CD4-positive, alpha-beta T cell treated with Interleukin-10 for 1 hour (primary cell): Measurements from ENCODE around the gene GRAMD1B.

Source experiments
- DNase-seq: peaks from one replicate; pipeline ENCODE4 v3.0.0-alpha.2; 2020

Gene GRAMD1B

GRCh38 chr11:123429913-123430720, at the start of gene GRAMD1B:
TSS of gene GRAMD1B (plus strand) at chr11:123430269. CDS start at chr11:123430793, 524 bp downstream.
- DNase-seq = peak; percentile 74

GRCh38 chr11:123381149-123381548, 48.9 kb upstream of the GRAMD1B start:
- no peak for DNase-seq

- peak; percentile 11 for DNase-seq
These were observed 48.1 kb upstream of the GRAMD1B start for GRCh38 chr11:123381817-123382554.

GRCh38 chr11:123382555-123383074, 47.5 kb upstream of the GRAMD1B start:
- DNase-seq = no peak

GRCh38 chr11:123384116-123384515, 46.0 kb upstream of the GRAMD1B start:
- no peak for DNase-seq

- DNase-seq = no peak
These were observed 43.1 kb upstream of the GRAMD1B start for GRCh38 chr11:123386796-123387510.

- DNase-seq = no peak
These were observed 41.4 kb upstream of the GRAMD1B start for GRCh38 chr11:123388640-123389039.

- DNase-seq = no peak
These were observed 39.9 kb upstream of the GRAMD1B start for GRCh38 chr11:123390146-123390545.

GRCh38 chr11:123391646-123392348, 38.3 kb upstream of the GRAMD1B start:
- DNase-seq = no peak

- no peak for DNase-seq
These were observed 37.6 kb upstream of the GRAMD1B start for GRCh38 chr11:123392431-123392830.

GRCh38 chr11:123392844-123393243, 37.2 kb upstream of the GRAMD1B start:
- no peak for DNase-seq

- DNase-seq = no peak
These were observed 36.6 kb upstream of the GRAMD1B start for GRCh38 chr11:123393312-123393927.

GRCh38 chr11:123404676-123405075, 25.4 kb upstream of the GRAMD1B start:
- DNase-seq = no peak

GRCh38 chr11:123405123-123405592, 24.9 kb upstream of the GRAMD1B start:
- no peak for DNase-seq

- no peak for DNase-seq
These were observed 23.5 kb upstream of the GRAMD1B start for GRCh38 chr11:123406441-123407129.

GRCh38 chr11:123407130-123407995, 22.7 kb upstream of the GRAMD1B start:
- DNase-seq = peak; percentile 72

- DNase-seq = no peak
These were observed 22.0 kb upstream of the GRAMD1B start for GRCh38 chr11:123407996-123408597.

- no peak for DNase-seq
These were observed 21.2 kb upstream of the GRAMD1B start for GRCh38 chr11:123408619-123409455.
